A673 (cell line): Measurements from ENCODE around the gene RUFY2. TPM values are rescaled to one million over a fixed set of nuclear protein-coding genes. Genes with fewer than 3 reads are reported as not detected.
A peak's percentile ranks its signal among the peaks of the same experiment; 100 is the strongest.
"Not testable (repeated sequence)": the region's sequence is repeated elsewhere in the genome, so short reads cannot be mapped to it uniquely, and the experiment has no call there.

Experiments used
- Bru-seq: library from RNA; stranded (reverse); fragments of 400-500 nt; gene quantifications from one replicate; lab custom pipeline; 2021; lab: Mats Ljungman, UMichigan
- BruChase-seq, 2 experiments: library from RNA; stranded (reverse); fragments of 400-500 nt; gene quantifications; one replicate each; lab custom pipeline; 2021; lab: Mats Ljungman, UMichigan
- BruUV-seq: library from RNA; stranded (reverse); fragments of 400-500 nt; replicated peaks from 2 replicates; lab custom pipeline; 2021; lab: Mats Ljungman, UMichigan
- CTCF ChIA-PET: fragments of 300-600 bp; sonication (Branson Sonifier 250); formaldehyde crosslinking; loops from one replicate; lab custom pipeline; 2022; ENCODE audit warnings: antibody characterized with exemption; lab: Charles Lee
- POLR2A ChIA-PET: fragments of 300-600 bp; sonication (Branson Sonifier 250); formaldehyde crosslinking; loops from one replicate; lab custom pipeline; 2022; ENCODE audit warnings: antibody characterized with exemption; ENCODE audit not compliant: low non-redundant PET; lab: Charles Lee
- DNase-seq: peaks from one replicate; pipeline ENCODE4 v3.0.0-alpha.2; 2015; ENCODE audit warnings: low spot score
- H3K27ac ChIP-seq: fragments of 200-600 bp; sonication (generic); 2 replicates; pipeline ENCODE4 v1.5.1; 2016; ENCODE audit warnings: mixed run types, low read depth, mild to moderate bottlenecking, mixed read lengths, antibody characterized with exemption, low read length; ENCODE audit not compliant: poor library complexity, severe bottlenecking
- H3K27me3 ChIP-seq: fragments of 200-600 bp; sonication (generic); replicated peaks from 2 replicates; pipeline ENCODE4 v1.6.1; 2017; ENCODE audit warnings: mixed run types, low read depth, mild to moderate bottlenecking, mixed read lengths, antibody characterized with exemption, low read length; ENCODE audit not compliant: insufficient read depth, poor library complexity
- H3K36me3 ChIP-seq: fragments of 200-600 bp; sonication (generic); 2 replicates; pipeline ENCODE4 v1.6.1; 2016; ENCODE audit warnings: mixed run types, mild to moderate bottlenecking, mixed read lengths, antibody characterized with exemption, low read length; ENCODE audit not compliant: insufficient read depth, poor library complexity, severe bottlenecking
- H3K4me1 ChIP-seq: fragments of 200-600 bp; sonication (generic); 2 replicates; pipeline ENCODE4 v1.6.1; 2017; ENCODE audit warnings: mixed run types, mild to moderate bottlenecking, mixed read lengths, antibody characterized with exemption, low read length; ENCODE audit not compliant: insufficient read depth, poor library complexity, severe bottlenecking
- H3K4me3 ChIP-seq: fragments of 200-600 bp; sonication (generic); 2 replicates; pipeline ENCODE4 v1.5.1; 2016; ENCODE audit warnings: low read depth, mixed run types, mild to moderate bottlenecking, mixed read lengths, low read length; ENCODE audit not compliant: poor library complexity, severe bottlenecking
- H3K9me3 ChIP-seq: fragments of 200-600 bp; sonication (generic); 2 replicates; pipeline ENCODE4 v1.6.1; 2016; ENCODE audit warnings: mixed run types, low read depth, mild to moderate bottlenecking, mixed read lengths, antibody characterized with exemption, low read length; ENCODE audit not compliant: poor library complexity, severe bottlenecking
- CTCF ChIP-seq: fragments of 300-800, 200-600 bp; sonication (generic); conservative IDR thresholded peaks from 2 replicates; pipeline ENCODE4 v1.5.1; 2017; ENCODE audit warnings: low read depth, mild to moderate bottlenecking, antibody characterized with exemption, low read length, moderate library complexity, mixed read lengths
- EZH2 ChIP-seq: fragments of 200-600 bp; sonication (generic); IDR thresholded peaks from 2 replicates; pipeline ENCODE4 v1.6.1; 2017; ENCODE audit warnings: borderline replicate concordance, low read depth, mild to moderate bottlenecking, mixed read lengths, antibody characterized with exemption, low read length; ENCODE audit not compliant: poor library complexity, severe bottlenecking
- intact Hi-C: fragments of 100-400 bp; cut with micrococcal nuclease; formaldehyde crosslinking; loops from one replicate; pipeline ENCODE4 v1.10.0; 2022; ENCODE audit not compliant: unreplicated experiment
- long read RNA-seq: library from polyadenylated mRNA; stranded (forward); transcript quantifications from one replicate; pipeline ENCODE4 v2.0.0, GENCODE V29; 2022
- total RNA-seq: library from RNA; stranded (reverse); gene quantifications from 2 replicates; pipeline ENCODE4 v1.2.3, GENCODE V29; 2021

Gene RUFY2
- total RNA-seq: 25.8 and 28.8 TPM in 2 replicates
- Bru-seq, nascent RNA: percentile 80 among the genes with signal in this experiment
- percentile 87 among the genes with signal in this experiment for BruChase-seq, experiment 1, labeled RNA remaining after a 2-hour chase
- percentile 80 among the genes with signal in this experiment for BruChase-seq, experiment 2, labeled RNA remaining after a 6-hour chase
- long read RNA-seq, partial matches to known transcripts: 1 of 9 reads
- long read RNA-seq, other reads (novel, unspliced or antisense): 5 of 9 reads

- H3K27me3 ChIP-seq: no peaks in the 10 kb centered on the region
- H3K9me3 ChIP-seq: no peaks in the 10 kb centered on the region
- ChIA-PET POLR2A (no interaction called here), CTCF (interaction anchor here (0.5 to 0.8 kb wide), 6 partner anchors 8 to 188 kb away, joined by 3 to 7 read pairs (median 4); no protein-coding TSS in a partner anchor)
- H3K4me3 ChIP-seq: peak within 1 kb of the TSS; percentile 87
- DNase-seq: peak; percentile 89
- TF ChIP-seq CTCF (peak; percentile 26), EZH2 (no peak)
- intact Hi-C loops: no loop called here
- BruUV-seq: no TSS peak
- peak within 1 kb of the TSS; percentile 93 for H3K27ac ChIP-seq
- H3K36me3 ChIP-seq: peaks cover 4% of the 10 kb centered on the region
- peaks cover 6% of the 10 kb centered on the region for H3K4me1 ChIP-seq
Measured at GRCh38 chr10:68406815-68407548, at the start of gene RUFY2. RUFY2 (minus strand) TSS chr10:68407277; CDS start chr10:68407189, 88 bp downstream.

GRCh38 chr10:68449698-68450097 lies 42.6 kb upstream of the RUFY2 start:
- Histone ChIP-seq H3K27ac (peak overlapping the region; percentile 41), H3K36me3 (peaks cover 56% of the 10 kb centered on the region)
- intact Hi-C loops, CTCF ChIA-PET, H3K4me1 ChIP-seq, H3K9me3 ChIP-seq, BruUV-seq, H3K4me3 ChIP-seq, POLR2A ChIA-PET, H3K27me3 ChIP-seq: not testable (repeated sequence)
- DNase-seq: peak; percentile 74

- ChIA-PET POLR2A (no interaction called here), CTCF (no interaction called here)
- peaks cover 48% of the 10 kb centered on the region for H3K36me3 ChIP-seq
- DNase-seq: no peak
- no peak overlapping the region for H3K4me3 ChIP-seq
- intact Hi-C loops: no loop called here
- no peak for TF ChIP-seq EZH2
- no peak for TF ChIP-seq CTCF
- H3K27me3 ChIP-seq: no peaks in the 10 kb centered on the region
- no peaks in the 10 kb centered on the region for H3K4me1 ChIP-seq
- BruUV-seq: no TSS peak
- no peak overlapping the region for H3K27ac ChIP-seq
- no peaks in the 10 kb centered on the region for H3K9me3 ChIP-seq
Measured at GRCh38 chr10:68446179-68446578, 39.1 kb upstream of the RUFY2 start.
